GM21528 (cell line): ENCODE measurements around the gene KLF5.
"Not testable (repeated sequence)": the region's sequence is repeated elsewhere in the genome, so short reads cannot be mapped to it uniquely, and the experiment has no call there.

Experiments
- ATAC-seq: cut with Tn5 transposase; IDR thresholded peaks from one replicate; pipeline ENCODE4 v1.9.1; 2021; ENCODE audit warnings: mild to moderate bottlenecking, moderate library complexity; ENCODE audit not compliant: unreplicated experiment, low FRiP score

The KLF5 gene

GRCh38 chr13:73058736-73059459 lies at the start of gene KLF5:
KLF5 (plus strand) TSS chr13:73059005; CDS start chr13:73059328, 323 bp downstream.
- ATAC-seq = peak; percentile 97

DNA sequence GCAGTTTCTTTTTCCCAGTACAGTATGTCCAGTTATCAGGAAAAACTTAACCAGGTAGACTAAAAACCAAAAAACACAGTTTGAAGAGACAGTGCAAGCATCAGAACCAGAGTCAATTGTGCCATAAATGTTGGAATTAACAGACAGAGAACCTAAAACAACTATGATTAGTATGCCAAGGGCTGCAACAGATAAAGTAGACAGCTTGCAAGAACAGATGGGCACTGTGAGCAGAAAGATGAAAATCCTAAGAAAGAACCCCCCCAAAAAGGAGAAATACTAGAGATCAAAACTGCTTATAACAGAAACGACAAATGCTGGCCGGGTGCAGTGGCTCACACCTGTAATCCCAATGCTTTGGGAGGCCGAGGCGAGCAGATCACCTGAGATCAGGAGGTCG lies 47.1 kb upstream of the KLF5 start:
- ATAC-seq = no peak

DNA sequence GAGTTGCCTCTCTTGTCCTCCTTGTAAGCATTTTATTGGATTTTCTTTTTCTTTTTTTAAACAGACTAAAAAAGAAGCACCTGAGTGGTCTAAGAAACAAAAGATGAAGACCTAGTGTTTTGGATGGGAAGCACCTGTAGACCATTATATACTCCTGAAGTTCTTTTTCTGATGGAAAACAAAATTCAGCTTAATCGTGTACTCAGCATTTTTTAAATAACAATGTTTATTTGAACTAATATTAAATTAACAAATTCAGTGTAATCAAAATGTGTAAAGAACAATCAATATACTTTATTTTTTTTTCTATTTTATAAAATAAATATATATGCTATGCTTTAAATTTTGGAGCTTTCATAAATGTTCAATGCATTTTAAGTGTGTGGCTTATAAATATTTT lies 43.0 kb upstream of the KLF5 start:
- no peak for ATAC-seq

DNA sequence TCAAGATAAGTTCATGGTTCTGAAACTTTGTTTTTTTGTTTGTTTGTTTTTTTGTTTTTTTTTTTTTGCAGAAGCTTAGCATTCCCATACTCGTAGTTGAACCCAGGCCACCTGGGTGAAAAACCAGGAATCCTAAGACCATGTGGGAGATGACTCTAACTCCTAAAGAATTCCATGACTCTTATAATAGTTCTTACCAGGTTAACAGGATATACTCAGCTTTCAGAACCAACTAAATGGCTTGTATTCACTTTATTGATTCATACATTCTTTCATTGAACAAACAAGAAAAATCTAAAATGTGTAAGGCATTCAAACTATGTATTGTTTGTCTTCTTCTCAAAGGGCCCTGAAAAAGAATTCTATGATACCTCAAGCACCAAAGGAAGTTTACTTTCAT lies 40.5 kb upstream of the KLF5 start:
- ATAC-seq = no peak

DNA sequence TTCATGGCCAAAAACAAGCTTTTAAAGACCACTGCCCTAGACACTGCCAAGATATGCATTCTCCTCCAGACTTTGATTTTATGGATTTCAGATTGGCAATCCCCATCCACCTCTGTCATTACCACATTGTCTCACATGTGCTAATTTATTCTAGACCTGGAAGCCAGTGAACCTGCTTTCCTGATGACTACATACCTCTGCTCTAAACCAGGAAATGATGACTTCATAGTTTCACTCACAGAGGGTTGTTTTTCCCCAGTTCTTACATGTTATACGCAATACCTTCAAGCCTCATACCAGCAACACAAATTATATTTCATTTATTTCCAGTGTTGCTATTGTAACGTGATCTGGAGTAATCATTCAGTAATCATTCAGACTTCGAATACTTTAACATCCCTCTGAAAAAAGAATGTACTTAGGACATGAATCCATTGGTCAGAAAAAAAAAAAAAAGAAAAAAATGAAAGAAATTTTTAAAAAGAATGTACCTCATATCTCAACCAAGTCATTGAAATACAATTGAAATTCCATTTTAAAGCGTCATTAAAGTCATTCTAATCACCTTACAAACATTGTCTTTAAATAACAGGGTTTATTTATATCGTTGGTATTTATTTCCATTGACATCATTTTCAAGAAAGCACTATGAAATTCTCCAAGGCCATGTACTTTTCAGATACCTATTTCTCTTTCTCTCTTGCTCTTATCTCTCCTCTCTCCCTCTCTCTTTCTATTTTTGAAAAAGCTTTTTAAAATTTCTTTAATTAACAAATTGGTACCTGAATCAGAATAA lies 33.4 kb upstream of the KLF5 start:
- no peak for ATAC-seq

- no peak for ATAC-seq
These were observed 23.9 kb upstream of the KLF5 start for GRCh38 chr13:73034901-73035300.

GRCh38 chr13:73035660-73036059 lies 23.1 kb upstream of the KLF5 start:
- ATAC-seq = no peak

- no peak for ATAC-seq
These were observed 22.2 kb upstream of the KLF5 start for GRCh38 chr13:73036566-73036965.

GRCh38 chr13:73038064-73038463 lies 20.7 kb upstream of the KLF5 start:
- ATAC-seq = no peak

- no peak for ATAC-seq
These were observed 19.4 kb upstream of the KLF5 start for GRCh38 chr13:73039201-73040108.

- ATAC-seq = no peak
These were observed 18.3 kb upstream of the KLF5 start for GRCh38 chr13:73040484-73040883.

DNA sequence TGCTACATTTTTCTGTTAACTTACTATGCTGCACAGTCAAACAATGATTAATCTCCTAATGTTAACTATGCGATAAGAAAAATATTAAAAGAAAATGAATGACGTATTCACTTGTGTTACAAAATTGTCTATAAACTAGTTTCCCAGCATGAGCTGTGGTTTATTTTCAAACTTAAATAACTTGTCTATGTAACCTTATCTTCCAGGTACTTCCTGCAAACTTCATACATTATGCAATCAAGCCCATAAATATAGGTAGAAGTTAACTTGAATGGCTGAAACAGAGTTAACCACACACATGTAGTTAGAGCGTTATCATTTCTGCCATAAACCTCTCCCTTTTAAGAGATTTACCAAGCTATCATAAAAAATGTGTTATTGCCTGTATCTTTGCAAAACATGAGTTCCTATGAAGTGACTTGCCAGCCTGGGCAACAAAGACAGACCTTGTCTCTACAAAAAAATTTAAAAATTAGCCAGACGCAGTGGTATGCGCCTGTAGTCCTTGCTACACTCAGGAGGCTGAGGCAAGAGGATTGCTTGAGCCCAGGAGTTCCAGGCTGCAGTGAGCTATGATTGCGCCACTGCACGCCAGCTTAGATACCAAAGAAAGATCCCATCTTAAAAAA lies 17.7 kb upstream of the KLF5 start:
- no peak for ATAC-seq

GRCh38 chr13:73045031-73045430 lies 13.8 kb upstream of the KLF5 start:
- ATAC-seq = no peak

- ATAC-seq = not testable (repeated sequence)
These were observed 10.2 kb upstream of the KLF5 start for GRCh38 chr13:73048615-73049014.

GRCh38 chr13:73054712-73055111 lies 4.1 kb upstream of the KLF5 start:
- no peak for ATAC-seq

- no peak for ATAC-seq
These were observed 2.8 kb upstream of the KLF5 start for GRCh38 chr13:73055813-73056564.

- no peak for ATAC-seq
These were observed 2.2 kb upstream of the KLF5 start for GRCh38 chr13:73056565-73056962.

GRCh38 chr13:73057284-73058063 lies 1.3 kb upstream of the KLF5 start:
- no peak for ATAC-seq

DNA sequence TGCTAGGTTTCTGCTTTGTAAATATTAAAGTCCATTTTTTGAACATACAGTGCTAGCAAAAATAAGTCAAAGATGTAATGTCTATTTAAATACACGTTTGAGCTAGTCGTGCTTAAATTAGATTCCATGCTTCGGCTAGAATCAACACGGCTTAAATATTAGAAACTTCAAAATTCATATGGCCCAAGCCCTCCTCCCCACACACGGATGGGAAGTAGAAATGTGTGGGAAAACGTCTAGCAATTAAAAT lies 816 bp upstream of the KLF5 start:
- no peak for ATAC-seq

DNA sequence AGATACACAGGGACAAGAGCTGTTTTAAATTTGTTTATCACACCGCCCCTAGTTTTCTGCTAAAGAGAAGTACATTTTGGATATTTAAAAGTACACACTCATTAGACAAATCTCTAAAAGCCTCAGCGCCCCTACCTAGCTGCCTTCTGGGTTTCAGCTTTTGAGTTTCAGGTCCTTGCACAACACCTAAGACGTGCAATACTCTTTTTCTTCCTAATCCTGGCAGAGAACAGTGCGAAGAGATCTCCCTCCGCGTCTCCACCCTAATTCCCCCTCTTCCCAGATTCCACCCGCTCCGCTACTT lies 421 bp upstream of the KLF5 start:
- ATAC-seq = peak; percentile 24
